ENCODE data around the gene NEURL1B. TPM values are rescaled to one million over a fixed set of nuclear protein-coding genes. Genes with fewer than 3 reads are reported as not detected.
A peak's percentile ranks its signal among the peaks of the same experiment; 100 is the strongest.

Gene NEURL1B
- total RNA-seq, 2 donors from 2014 or later: 9.9 to 12.2 TPM

DNA sequence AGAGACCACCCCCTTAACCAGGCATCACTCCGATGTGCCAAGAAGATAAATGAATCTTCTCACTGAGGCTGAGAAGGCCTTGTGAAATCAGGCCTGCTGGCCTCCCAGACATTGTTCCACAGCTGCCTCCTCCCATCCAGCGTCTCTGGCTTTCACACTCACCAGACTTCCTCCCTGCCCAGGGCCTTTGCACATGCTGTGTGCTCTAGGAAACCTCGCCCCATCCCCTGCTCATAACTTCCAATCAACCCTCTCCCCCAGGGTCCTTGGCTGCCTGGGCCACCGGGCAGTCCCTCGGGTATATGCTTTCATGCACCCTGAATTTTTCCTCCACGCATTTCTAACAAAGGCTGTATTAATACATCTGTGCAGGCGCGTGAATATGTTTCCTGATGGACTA, 71.5 kb downstream of the NEURL1B start:
- Histone ChIP-seq H3K27ac (no peak overlapping the region), H3K27me3 (no peaks in the 10 kb centered on the region), H3K9me3 (no peaks in the 10 kb centered on the region), H3K4me3 (no peak overlapping the region), H3K36me3 (replicated peaks in 1 of 2; ENCODE audit: insufficient read depth in 1 of 2, low read depth in 2 of 2) (no peaks in the 10 kb centered on the region), H3K4me1 (peaks cover 15% of the 10 kb centered on the region)
- TF ChIP-seq POLR2A (IDR thresholded peaks at IDR 0.05): no peak
- TF ChIP-seq, protein P1, sequence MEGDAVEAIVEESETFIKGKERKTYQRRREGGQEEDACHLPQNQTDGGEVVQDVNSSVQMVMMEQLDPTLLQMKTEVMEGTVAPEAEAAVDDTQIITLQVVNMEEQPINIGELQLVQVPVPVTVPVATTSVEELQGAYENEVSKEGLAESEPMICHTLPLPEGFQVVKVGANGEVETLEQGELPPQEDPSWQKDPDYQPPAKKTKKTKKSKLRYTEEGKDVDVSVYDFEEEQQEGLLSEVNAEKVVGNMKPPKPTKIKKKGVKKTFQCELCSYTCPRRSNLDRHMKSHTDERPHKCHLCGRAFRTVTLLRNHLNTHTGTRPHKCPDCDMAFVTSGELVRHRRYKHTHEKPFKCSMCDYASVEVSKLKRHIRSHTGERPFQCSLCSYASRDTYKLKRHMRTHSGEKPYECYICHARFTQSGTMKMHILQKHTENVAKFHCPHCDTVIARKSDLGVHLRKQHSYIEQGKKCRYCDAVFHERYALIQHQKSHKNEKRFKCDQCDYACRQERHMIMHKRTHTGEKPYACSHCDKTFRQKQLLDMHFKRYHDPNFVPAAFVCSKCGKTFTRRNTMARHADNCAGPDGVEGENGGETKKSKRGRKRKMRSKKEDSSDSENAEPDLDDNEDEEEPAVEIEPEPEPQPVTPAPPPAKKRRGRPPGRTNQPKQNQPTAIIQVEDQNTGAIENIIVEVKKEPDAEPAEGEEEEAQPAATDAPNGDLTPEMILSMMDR (IDR thresholded peaks at IDR 0.05): no peak
- intact Hi-C loops (cut with DNase I): loop anchor here (10.0 kb wide), 1 partner anchor 52 kb away; no protein-coding TSS in a partner anchor
- ATAC-seq (no peak), DNase-seq (no peak)
- 47 to 50% methylated on average over 8 of the region's 8 CpGs for WGBS, 2 donors

GRCh38 chr5:172713113-172713808, 72.2 kb downstream of the NEURL1B start:
- WGBS, 2 donors: 0% methylated on average over 8 to 15 of the region's 15 CpGs
- intact Hi-C loops (cut with DNase I): loop anchor here (10.0 kb wide), 1 partner anchor 52 kb away; no protein-coding TSS in a partner anchor
- Histone ChIP-seq H3K9me3 (no peaks in the 10 kb centered on the region), H3K4me3 (no peak overlapping the region), H3K27ac (no peak overlapping the region), H3K36me3 (replicated peaks in 1 of 2; ENCODE audit: insufficient read depth in 1 of 2, low read depth in 2 of 2) (no peaks in the 10 kb centered on the region), H3K4me1 (peaks cover 15% of the 10 kb centered on the region), H3K27me3 (no peaks in the 10 kb centered on the region)
- ATAC-seq: no peak
- DNase-seq: peak; percentile 42 to 61 (median 56)
- no peak for TF ChIP-seq POLR2A (IDR thresholded peaks at IDR 0.05)
- TF ChIP-seq, protein P1 (IDR thresholded peaks at IDR 0.05): peak; percentile 75 to 91 (median 81)

GRCh38 chr5:172713809-172714490, 72.9 kb downstream of the NEURL1B start:
- H3K36me3 ChIP-seq (replicated peaks in 1 of 2; ENCODE audit: insufficient read depth in 1 of 2, low read depth in 2 of 2): no peaks in the 10 kb centered on the region
- no peaks in the 10 kb centered on the region for H3K9me3 ChIP-seq
- DNase-seq (no peak), ATAC-seq (no peak)
- intact Hi-C loops (cut with DNase I): loop anchor here (10.0 kb wide), 1 partner anchor 51 kb away; no protein-coding TSS in a partner anchor
- H3K27me3 ChIP-seq: no peaks in the 10 kb centered on the region
- WGBS, 2 donors: 41 to 48% methylated on average over 9 of the region's 9 CpGs
- H3K4me1 ChIP-seq: peaks cover 15% of the 10 kb centered on the region
- H3K4me3 ChIP-seq: no peak overlapping the region
- H3K27ac ChIP-seq: peak overlapping the region in 3 of 4 donors; percentile 20 to 65 (median 57)
- no peak for TF ChIP-seq POLR2A (IDR thresholded peaks at IDR 0.05)
- TF ChIP-seq, protein P1 (IDR thresholded peaks at IDR 0.05): no peak

DNA sequence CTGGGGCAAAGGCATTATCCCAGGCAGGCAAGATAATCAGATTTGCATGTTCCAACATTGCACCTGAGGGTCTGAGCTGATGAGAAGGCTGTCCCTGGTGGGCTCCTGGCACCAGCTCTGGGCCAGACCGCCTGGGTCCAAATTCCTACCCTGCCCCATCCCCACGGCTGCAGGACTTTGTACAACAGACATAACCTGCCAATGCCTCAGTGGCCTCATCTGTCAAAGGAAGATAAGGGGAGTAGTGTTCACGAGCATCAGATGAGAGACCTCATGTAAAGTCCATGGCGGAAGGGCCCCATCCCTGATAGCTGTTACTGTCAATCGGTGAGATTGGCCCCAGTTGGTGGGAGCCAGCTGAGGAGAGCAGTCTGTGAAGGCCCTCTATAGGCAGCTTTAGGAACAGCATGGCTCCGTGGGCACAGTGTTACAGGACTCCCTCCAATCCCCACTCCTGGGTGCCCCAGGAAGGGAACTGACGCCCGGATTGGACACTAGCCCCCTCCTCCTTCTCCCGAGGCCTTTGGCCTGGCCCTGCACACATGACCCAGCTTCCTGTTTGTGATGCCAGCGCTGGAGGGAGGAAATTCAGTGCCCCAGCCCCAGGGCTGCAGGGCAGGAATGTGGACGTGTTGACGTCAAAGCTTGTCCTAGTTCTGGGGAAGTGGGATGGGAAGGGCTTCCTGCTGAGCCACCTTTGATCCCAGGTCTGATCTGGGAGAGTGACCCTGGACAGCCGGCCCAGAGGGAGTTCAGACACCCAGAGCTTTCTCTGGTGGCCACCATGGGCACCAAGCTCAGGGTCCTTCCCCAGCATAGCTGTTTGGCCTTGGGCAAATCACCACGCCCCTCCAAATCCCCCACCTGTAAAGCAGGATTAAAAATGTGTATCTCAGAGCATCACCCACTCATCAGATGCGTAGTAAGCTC, 73.7 kb downstream of the NEURL1B start:
- Histone ChIP-seq H3K27me3 (no peaks in the 10 kb centered on the region), H3K36me3 (replicated peaks in 1 of 2; ENCODE audit: insufficient read depth in 1 of 2, low read depth in 2 of 2) (no peaks in the 10 kb centered on the region), H3K27ac (peak overlapping the region; percentile 52 to 65 (median 59)), H3K4me1 (peaks cover 15% of the 10 kb centered on the region), H3K4me3 (no peak overlapping the region), H3K9me3 (no peaks in the 10 kb centered on the region)
- DNase-seq: peak; percentile 76 to 87 (median 82)
- peak in 2 of 3 donors; percentile 18 to 34 for TF ChIP-seq POLR2A (IDR thresholded peaks at IDR 0.05)
- TF ChIP-seq, protein P1 (IDR thresholded peaks at IDR 0.05): peak; percentile 50 to 86 (median 79)
- ATAC-seq: peak; percentile 76
- WGBS, 2 donors: 25 to 53% methylated on average over 7 to 15 of the region's 15 CpGs
- intact Hi-C loops (cut with DNase I): loop anchor here (5.0 to 10.0 kb wide), 2 partner anchors 50 to 218 kb away; no protein-coding TSS in a partner anchor

Data from body of pancreas (tissue), 4 donors.